ENCODE data around the gene TAF1C. TPM values are rescaled to one million over a fixed set of nuclear protein-coding genes. Genes with fewer than 3 reads are reported as not detected.
"Not testable (repeated sequence)": the region's sequence is repeated elsewhere in the genome, so short reads cannot be mapped to it uniquely, and the experiment has no call there.

TAF1C gene
- polyA plus RNA-seq (ENCODE audit: insufficient read length), result 40.1 TPM
- long read RNA-seq, donor 1, partial matches to known transcripts, result 9 of 11 reads
- long read RNA-seq, donor 1, other reads (novel, unspliced or antisense), result 0 of 11 reads
- long read RNA-seq, donor 2, partial matches to known transcripts, result 8 of 10 reads
- long read RNA-seq, donor 2, other reads (novel, unspliced or antisense), result 0 of 10 reads
- long read RNA-seq, donor 3, partial matches to known transcripts, result 0 of 1 reads
- long read RNA-seq, donor 3, other reads (novel, unspliced or antisense), result 0 of 1 reads
- long read RNA-seq, donor 4, result 0 reads
- long read RNA-seq, donor 5, partial matches to known transcripts, result 0 of 1 reads
- long read RNA-seq, donor 5, other reads (novel, unspliced or antisense), result 0 of 1 reads
- long read RNA-seq, donor 6, partial matches to known transcripts, result 6 of 7 reads
- long read RNA-seq, donor 6, other reads (novel, unspliced or antisense), result 0 of 7 reads
- long read RNA-seq, donor 7, full-length matches to known transcripts, result 3 of 17 reads
- long read RNA-seq, donor 7, partial matches to known transcripts, result 14 of 17 reads
- long read RNA-seq, donor 7, other reads (novel, unspliced or antisense), result 0 of 17 reads
- long read RNA-seq, donor 8, partial matches to known transcripts, result 0 of 1 reads
- long read RNA-seq, donor 8, other reads (novel, unspliced or antisense), result 0 of 1 reads

DNA sequence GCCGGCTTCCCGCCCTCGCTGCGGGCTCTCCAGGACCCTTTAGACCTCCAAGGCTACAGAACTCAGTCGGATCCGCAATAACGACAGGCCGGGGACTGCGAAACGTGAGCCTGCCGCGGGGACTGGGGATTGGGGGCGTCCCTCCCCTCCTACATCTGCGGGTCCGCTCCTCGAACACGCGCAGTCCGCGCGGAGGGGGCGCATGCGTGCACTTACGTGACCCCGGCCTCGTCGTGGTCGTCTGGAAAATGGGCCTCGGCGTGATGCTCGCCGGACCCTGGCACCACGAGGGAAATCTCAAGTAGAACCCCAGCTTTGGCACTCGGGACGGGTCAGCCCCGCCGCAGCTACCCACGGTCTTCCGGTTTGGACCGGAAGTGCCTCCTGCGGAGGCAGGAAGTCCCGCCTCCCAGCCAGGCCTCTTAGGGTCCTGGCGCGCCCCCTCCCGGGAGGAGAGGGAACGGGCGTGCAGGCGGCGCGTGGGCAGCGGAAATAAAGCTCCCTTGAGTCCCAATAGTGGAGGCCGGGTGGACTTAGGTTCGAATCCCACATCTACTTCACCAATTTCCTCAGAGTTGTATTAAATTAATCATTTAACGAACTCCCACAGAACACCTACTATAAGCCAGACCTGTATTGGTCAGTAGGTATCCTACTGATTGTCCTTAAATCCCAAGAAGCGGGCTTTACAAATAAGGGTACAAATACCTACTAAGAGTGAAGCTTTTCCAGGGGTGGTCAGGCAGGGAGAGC lies at the start of gene TAF1C:
Gene TAF1C, minus strand, starts transcription at position 373 of the 753 bp plus-strand sequence. CDS start 2,069 bp downstream, outside the sequence.
- peak; percentile 93 for DNase-seq

DNA sequence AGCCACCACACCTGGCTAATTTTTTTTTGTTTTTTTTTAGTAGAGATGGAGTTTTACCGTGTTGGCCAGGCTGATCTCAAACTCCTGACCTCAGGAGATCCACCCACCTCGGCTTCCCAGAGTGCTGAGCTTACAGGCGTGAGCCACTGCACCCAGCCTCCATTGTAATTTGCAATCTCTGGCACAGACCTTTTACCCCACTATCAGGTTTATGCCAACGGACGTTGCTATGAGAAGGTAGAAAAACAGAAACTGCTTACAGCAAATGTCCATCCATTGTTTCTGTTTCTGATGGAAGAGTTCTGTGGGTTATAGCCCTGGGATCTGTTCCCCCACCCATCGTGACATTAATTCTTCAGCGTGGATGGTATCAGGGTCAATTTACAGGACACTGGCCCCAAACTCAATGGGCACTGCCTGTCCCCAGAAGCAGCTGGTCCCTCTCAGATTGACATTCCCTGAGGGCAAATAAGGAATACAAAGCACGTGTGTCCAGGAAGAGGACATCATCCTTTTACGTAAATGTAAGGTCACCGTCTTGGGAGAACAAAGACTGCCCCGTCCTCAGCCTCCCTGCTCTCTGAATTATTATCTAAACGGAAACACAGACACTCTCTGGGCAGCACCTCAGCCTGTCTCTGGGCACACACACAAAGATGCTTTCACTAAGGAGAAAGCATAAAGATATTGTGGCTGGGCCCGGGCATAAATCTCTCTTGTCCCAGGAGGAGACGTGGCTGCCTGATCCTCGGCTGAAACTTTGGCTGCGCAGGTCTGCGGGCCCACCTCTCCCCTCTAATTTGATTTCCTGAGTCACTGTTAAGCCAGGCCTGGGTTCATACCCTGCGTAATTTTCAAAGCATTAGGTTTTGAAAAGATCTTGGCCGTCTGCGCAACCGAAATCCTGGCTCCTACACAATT lies 47.7 kb upstream of the TAF1C start:
- no peak for DNase-seq

DNA sequence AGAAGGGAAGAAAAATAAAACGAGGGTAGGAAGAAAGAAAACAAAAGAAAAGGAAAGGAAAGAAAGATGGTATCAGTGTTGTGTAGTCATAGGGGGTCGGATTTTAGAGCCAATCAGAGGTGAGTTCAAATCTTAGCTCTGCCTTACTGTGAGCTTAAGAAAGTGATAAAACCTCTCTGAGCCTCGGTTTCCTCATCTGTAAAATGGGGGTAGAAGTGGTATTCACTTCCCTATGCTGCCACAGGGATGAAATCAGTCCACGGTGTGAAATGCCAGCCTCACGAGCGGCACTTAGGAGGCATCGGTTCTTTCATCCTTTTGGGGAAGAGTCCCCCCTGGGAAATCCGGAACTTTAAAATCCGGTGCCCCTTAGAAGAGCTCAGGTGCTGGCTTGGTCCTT lies 46.9 kb upstream of the TAF1C start:
- DNase-seq, result no peak

GRCh38 chr16:84232969-84233368 lies 46.1 kb upstream of the TAF1C start:
- DNase-seq, result no peak

GRCh38 chr16:84232060-84232459 lies 45.2 kb upstream of the TAF1C start:
- DNase-seq, result no peak

DNA sequence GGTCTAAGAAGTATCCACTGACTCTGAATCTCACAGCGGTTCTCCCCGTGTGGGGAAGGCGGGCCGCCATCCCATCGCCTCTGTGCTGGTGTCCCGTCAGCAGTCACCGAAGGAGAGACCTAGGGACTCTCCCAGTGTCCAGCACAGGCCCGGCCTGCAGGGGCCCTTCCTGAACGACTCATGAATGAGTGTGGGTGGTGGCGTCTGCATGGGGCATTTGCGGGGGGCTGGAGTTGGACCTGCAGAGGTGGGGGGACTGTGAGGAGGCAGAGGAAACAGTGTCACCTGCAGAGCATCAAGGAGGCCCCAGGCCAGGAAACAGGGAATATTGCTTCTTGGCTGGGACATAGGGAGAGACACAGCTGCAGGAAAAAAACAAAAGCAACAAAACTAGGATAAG lies 42.6 kb upstream of the TAF1C start:
- DNase-seq, result no peak

GRCh38 chr16:84228256-84228838 lies 41.5 kb upstream of the TAF1C start:
- DNase-seq, result no peak

DNA sequence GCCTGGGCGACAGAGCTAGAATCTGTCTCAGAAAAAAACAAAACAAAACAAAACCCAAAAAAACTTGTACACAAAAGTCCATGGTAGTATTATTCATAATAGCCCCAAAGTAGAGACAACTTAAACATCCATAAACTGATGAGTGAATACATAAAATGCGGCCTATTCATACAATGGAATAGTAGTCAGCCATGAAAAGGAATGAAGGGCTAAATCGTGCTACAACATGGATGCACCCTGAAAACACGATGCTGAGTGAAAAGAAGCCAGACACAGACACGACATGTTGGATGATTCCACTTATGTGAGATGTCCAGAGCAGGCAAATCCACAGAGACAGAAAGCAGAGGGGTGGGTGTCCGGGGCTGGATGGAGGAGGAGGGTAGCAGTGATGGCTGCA lies 40.7 kb upstream of the TAF1C start:
- DNase-seq, result no peak

GRCh38 chr16:84226026-84226425 lies 39.2 kb upstream of the TAF1C start:
- DNase-seq, result no peak

- DNase-seq, result no peak
Measured at GRCh38 chr16:84225571-84225970, 38.7 kb upstream of the TAF1C start.

GRCh38 chr16:84225126-84225525 lies 38.3 kb upstream of the TAF1C start:
- no peak for DNase-seq

GRCh38 chr16:84224554-84224953 lies 37.7 kb upstream of the TAF1C start:
- DNase-seq, result no peak

GRCh38 chr16:84223456-84223855 lies 36.6 kb upstream of the TAF1C start:
- DNase-seq, result no peak

GRCh38 chr16:84220851-84221250 lies 34.0 kb upstream of the TAF1C start:
- no peak for DNase-seq

DNA sequence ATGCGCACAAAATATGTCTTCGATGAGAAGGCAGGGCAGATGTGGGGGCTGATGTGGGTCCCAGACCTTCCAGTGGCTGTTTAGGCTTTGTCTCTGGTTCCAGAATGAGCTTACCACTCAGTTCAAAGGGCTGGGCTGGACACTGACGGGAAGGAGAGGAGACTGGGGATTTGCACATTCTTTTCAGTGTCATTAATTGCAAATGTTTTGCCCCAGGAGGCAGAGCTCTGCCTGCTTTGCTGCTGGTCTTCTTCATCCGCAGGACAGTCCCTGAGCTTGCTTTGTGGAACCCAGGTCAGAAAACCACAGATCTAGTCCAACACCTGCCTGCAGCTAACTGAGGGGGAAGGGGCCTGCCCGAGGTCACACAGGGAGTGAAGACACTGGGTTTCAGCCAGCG lies 32.1 kb upstream of the TAF1C start:
- DNase-seq, result no peak

DNA sequence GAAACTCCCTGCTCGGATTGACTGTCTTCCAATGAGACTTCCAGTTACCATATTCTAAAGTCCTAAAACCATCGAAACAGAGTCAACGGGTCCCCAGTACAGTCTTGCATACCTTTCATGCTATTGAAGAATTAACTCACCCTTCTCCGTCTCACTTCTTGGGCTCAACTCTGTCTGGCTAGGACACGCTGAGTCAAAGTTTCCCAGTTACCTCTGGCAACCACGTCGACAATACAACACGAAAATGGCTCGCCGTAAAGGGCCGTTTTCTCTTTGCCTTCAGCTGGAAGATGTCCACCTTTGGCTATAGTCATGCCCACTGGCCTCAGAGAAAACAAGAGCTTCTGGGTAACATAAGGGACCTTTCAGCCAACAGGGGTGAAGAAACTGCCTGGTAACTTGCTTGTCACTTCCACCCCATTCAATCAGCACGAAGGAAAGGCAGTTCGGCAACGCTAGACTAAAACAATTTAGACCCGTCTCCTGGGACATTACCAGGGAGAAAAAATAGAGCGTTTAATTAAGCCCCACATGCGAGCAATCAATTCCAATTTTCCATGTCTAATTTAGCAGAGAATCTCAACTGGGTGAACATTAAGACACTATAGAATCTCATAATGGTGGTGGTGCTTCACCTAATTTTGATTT lies 31.4 kb upstream of the TAF1C start:
- no peak for DNase-seq

- DNase-seq, result not testable (repeated sequence)
Measured at GRCh38 chr16:84216144-84216543, 29.3 kb upstream of the TAF1C start.

DNA sequence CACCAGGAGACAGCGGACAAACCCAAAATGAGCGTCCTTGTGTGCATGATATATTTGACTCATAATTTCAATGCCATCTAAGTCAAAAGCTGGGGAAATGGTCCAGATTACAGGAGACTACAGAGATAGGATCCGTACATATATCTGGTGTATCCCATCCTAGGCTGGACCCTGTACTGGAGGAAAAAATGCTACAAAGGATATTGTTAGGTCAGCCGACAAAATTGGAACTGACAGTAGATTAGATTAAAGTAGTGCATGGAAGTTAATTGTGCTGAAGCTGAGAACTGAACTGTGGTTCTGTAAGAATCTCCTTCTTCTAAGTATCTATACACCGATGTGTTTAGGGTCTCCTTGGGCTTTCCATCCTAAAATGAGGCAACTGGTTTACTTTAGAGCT lies 28.7 kb upstream of the TAF1C start:
- no peak for DNase-seq

DNA sequence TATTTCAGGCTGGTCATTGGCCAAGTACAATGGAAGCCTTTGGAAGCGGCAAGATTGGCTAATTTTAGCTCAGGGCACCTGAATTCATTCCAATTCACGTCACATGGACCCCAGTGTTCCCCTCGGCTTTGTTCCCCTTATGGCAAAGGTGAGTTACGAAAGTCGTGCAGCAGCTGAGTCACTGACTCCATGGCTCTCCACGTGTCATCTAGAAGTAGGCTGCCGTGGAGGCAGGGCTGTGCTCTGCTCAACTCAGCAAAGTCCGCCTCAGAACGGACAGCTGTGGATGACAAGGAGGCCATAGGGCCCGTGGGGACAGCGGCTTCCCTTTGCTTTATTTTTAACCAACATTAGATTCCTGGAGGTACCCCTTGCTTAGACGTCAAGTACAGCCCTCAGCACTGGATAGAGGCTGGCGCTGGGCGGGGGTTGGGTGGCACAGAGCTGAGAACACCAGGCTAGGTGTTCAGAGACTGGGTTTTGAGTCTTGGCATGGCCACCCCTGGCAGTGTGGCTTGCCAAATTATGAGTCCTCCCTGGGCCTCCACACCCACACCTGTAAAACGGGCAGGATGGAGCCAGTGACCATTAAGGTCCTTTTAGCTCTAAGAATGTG lies 27.7 kb upstream of the TAF1C start:
- DNase-seq, result no peak

- no peak for DNase-seq
Measured at GRCh38 chr16:84212631-84213030, 25.8 kb upstream of the TAF1C start.
